ENCODE data around the gene ISYNA1. TPM values are rescaled to one million over a fixed set of nuclear protein-coding genes. Genes with fewer than 3 reads are reported as not detected.

The ISYNA1 gene
- total and polyA plus RNA-seq, 2 of the 8 experiments (the other 6 are each of a cell fraction or from before 2014, with no cell fraction given), result 207 to 264 TPM

DNA sequence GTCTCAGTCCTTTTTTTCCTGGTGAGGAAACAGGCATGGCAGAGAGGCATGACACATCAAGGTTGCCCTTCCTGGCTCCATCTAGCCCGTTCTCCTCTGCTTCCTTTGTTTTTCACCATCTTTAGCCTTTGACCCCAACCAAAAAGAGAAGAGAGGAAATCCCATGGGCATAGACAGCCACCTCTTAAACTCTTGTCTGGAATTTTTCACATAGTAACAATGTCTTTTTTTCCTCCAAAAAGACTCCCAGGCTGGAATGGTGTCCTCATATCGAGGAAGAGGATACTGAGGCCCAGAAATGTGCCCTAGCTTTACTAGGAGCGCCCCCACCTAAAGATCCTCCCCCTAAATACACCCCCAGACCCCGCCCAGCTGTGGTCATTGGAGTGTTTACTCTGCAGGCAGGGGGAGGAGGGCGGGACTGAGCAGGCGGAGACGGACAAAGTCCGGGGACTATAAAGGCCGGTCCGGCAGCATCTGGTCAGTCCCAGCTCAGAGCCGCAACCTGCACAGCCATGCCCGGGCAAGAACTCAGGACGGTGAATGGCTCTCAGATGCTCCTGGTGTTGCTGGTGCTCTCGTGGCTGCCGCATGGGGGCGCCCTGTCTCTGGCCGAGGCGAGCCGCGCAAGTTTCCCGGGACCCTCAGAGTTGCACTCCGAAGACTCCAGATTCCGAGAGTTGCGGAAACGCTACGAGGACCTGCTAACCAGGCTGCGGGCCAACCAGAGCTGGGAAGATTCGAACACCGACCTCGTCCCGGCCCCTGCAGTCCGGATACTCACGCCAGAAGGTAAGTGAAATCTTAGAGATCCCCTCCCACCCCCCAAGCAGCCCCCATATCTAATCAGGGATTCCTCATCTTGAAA lies 52.0 kb downstream of the ISYNA1 start, which contains the start of gene GDF15:
TSS of gene GDF15 (plus strand) at position 484 of the 868 bp plus-strand sequence. CDS start at position 516, 32 bp downstream.
- peak within 1 kb of the TSS; percentile 80 for H2BK12ac ChIP-seq (ENCODE audit: low read depth, low read length)
- no peaks in the 10 kb centered on the region for H4K20me1 ChIP-seq (replicated peaks in 1 of 2; ENCODE audit: control insufficient read depth in 1 of 2, insufficient read depth in 2 of 2, low read length in 2 of 2)
- H3K18ac ChIP-seq (ENCODE audit: extremely low read depth, low read length), result peak within 1 kb of the TSS; percentile 57; the same call in 1 of the 2 replicates
- DNase-seq (ENCODE audit: low read depth in 1 of 2, low spot score in 2 of 2) (peak in 1 of 2 experiments; percentile 90), FAIRE-seq (no peak)
- H3K4me3 ChIP-seq (ENCODE audit: extremely low read depth in 1 of 4, insufficient read depth in 2 of 4, low read depth in 3 of 4, low read length in 4 of 4), result peak within 1 kb of the TSS in 2 of 4 experiments; percentile 10 to 38; a peak in 3 of 8 replicates
- no peaks in the 10 kb centered on the region for H3K9me3 ChIP-seq (ENCODE audit: insufficient read depth in 2 of 2, low read depth in 1 of 2, low read length in 1 of 2)
- ChIA-PET POLR2A (ENCODE audit: partially characterized antibody) (interaction anchor here (0.8 to 1.4 kb wide), 6 partner anchors 10 to 105 kb away, joined by 3 to 7 read pairs (median 4); partner anchors contain the start of gene JUND), CTCF (ENCODE audit: partially characterized antibody) (interaction anchor here (0.6 to 10.4 kb wide), 20 partner anchors 8 to 433 kb away, joined by 3 to 177 read pairs (median 5); partner anchors contain the start of genes LRRC25 and SSBP4)
- 70% methylated on average over 29 of the region's 33 CpGs; no CpG with 5 or more reads in 1 of the 2 experiments for WGBS, 2 experiments (ENCODE audit: extremely low coverage in 1 of 2, insufficient coverage in 1 of 2, insufficient read length in 1 of 2, insufficient replicate concordance in 2 of 2, low coverage in 1 of 2, low lambda C conversion rate in 2 of 2, missing lambda C conversion rate in 1 of 2)
- peak within 1 kb of the TSS; percentile 3; the same call in 1 of the 2 replicates for H2BK5ac ChIP-seq (ENCODE audit: low read depth, low read length)
- H2AK5ac ChIP-seq (ENCODE audit: low read depth, low read length), result no peak within 1 kb of the TSS; the same call in 1 of the 2 replicates
- H3K56ac ChIP-seq (replicated peaks; ENCODE audit: insufficient read length, low read depth, low read length), result no peak within 1 kb of the TSS
- H2AFZ ChIP-seq (ENCODE audit: low read length), result no peak within 1 kb of the TSS
- no peak within 1 kb of the TSS for H4K5ac ChIP-seq (ENCODE audit: insufficient read length, low read depth, low read length)
- peaks cover 2% of the 10 kb centered on the region; the same call in 1 of the 2 replicates for H3K23me2 ChIP-seq (ENCODE audit: low read depth, low read length)
- H2BK20ac ChIP-seq (ENCODE audit: low read length), result peak within 1 kb of the TSS; percentile 51; the same call in 1 of the 2 replicates
- no peak within 1 kb of the TSS for H3K27ac ChIP-seq (ENCODE audit: low read depth, low read length)
- H4K8ac ChIP-seq (ENCODE audit: extremely low read depth, insufficient read depth, low read length), result peak within 1 kb of the TSS; percentile 81; the same call in 1 of the 2 replicates
- H3K4me1 ChIP-seq (replicated peaks in 1 of 4; ENCODE audit: control insufficient read depth in 3 of 4, insufficient read depth in 4 of 4, low read length in 3 of 4), result peaks cover 3 to 4% (median 3%) of the 10 kb centered on the region in 4 experiments
- peak within 1 kb of the TSS; percentile 70 for H4K91ac ChIP-seq (replicated peaks; ENCODE audit: insufficient read length, low read length)
- no peak within 1 kb of the TSS for H3K14ac ChIP-seq (ENCODE audit: insufficient read length)
- H3K9ac ChIP-seq (replicated peaks in 1 of 4; ENCODE audit: extremely low read depth in 1 of 4, low read depth in 3 of 4, low read length in 3 of 4), result peak within 1 kb of the TSS in 1 of 4 experiments; percentile 25; a peak in 2 of 7 replicates
- H3K23ac ChIP-seq (ENCODE audit: insufficient read length), result no peak within 1 kb of the TSS
- H2BK120ac ChIP-seq (replicated peaks; ENCODE audit: low read depth, low read length), result peak within 1 kb of the TSS; percentile 16
- H3K27me3 ChIP-seq (replicated peaks in 1 of 4; ENCODE audit: control insufficient read depth in 3 of 4, extremely low read depth in 1 of 4, insufficient read depth in 3 of 4, low read length in 3 of 4), result peaks cover 0 to 23% (median 14%) of the 10 kb centered on the region in 4 experiments; a peak in 6 of 7 replicates
- H2BK15ac ChIP-seq (ENCODE audit: low read length), result peak within 1 kb of the TSS; percentile 10; the same call in 1 of the 2 replicates
- peak within 1 kb of the TSS; percentile 12 to 15; a peak in 2 of 4 replicates for H3K4me2 ChIP-seq (ENCODE audit: insufficient read depth in 1 of 2, low read depth in 2 of 2, low read length in 2 of 2)
- no peak within 1 kb of the TSS for H3K4ac ChIP-seq (replicated peaks; ENCODE audit: insufficient read length, low read depth, low read length)
- no peaks in the 10 kb centered on the region for H3K79me2 ChIP-seq (ENCODE audit: control insufficient read depth in 1 of 2, insufficient read depth in 2 of 2, low read length in 2 of 2)
- no peaks in the 10 kb centered on the region for H3K36me3 ChIP-seq (ENCODE audit: control insufficient read depth in 2 of 4, insufficient read depth in 4 of 4, low read length in 3 of 4)
- no peaks in the 10 kb centered on the region for H3K79me1 ChIP-seq (ENCODE audit: low read depth, low read length)
- TF ChIP-seq TAF1 (IDR thresholded peaks at IDR 0.05; ENCODE audit: low read depth, low read length) (peak; percentile 59; the same call in 1 of the 2 replicates), KDM5A (IDR thresholded peaks at IDR 0.05; ENCODE audit: low read length) (no peak), TCF12 (IDR thresholded peaks at IDR 0.05; ENCODE audit: low read depth, low read length) (no peak), SIX5 (IDR thresholded peaks at IDR 0.05; ENCODE audit: low read depth, low read length) (no peak), HDAC6 (IDR thresholded peaks at IDR 0.05; ENCODE audit: low read depth, low read length) (no peak), JUND (IDR thresholded peaks at IDR 0.05; ENCODE audit: low read length) (no peak), BRCA1 (IDR thresholded peaks at IDR 0.05; ENCODE audit: low read depth, low read length) (no peak), EP300 (IDR thresholded peaks at IDR 0.05; ENCODE audit: borderline replicate concordance in 1 of 2, low read depth in 2 of 2, low read length in 2 of 2) (no peak), NANOG (IDR thresholded peaks at IDR 0.05; ENCODE audit: insufficient read depth, low read depth, low read length, poor library complexity, severe bottlenecking) (no peak), JUN (IDR thresholded peaks at IDR 0.05; ENCODE audit: low read depth, low read length) (no peak), NRF1 (IDR thresholded peaks at IDR 0.05; ENCODE audit: low read depth, low read length) (no peak)
